Muscle layer of colon (tissue), 2 donors: ENCODE data around the gene SYNGR4.
"Not testable (repeated sequence)": the region's sequence is repeated elsewhere in the genome, so short reads cannot be mapped to it uniquely, and the experiment has no call there.

Experiments used
- H3K27ac ChIP-seq: one replicate; pipeline ENCODE4 v1.7.0; 2013; ENCODE audit warnings: low read depth, mild to moderate bottlenecking, low read length, moderate library complexity
- H3K27me3 ChIP-seq, 2 donors: one replicate each; pipeline ENCODE4 v1.7.0; 2013; ENCODE audit warnings: low read length in 2 of 2, mild to moderate bottlenecking in 2 of 2; ENCODE audit not compliant: insufficient read depth in 2 of 2, control insufficient read depth in 1 of 2
- H3K36me3 ChIP-seq: one replicate; pipeline ENCODE4 v1.7.0; 2013; ENCODE audit warnings: mild to moderate bottlenecking, low read length; ENCODE audit not compliant: insufficient read depth
- H3K4me1 ChIP-seq: one replicate; pipeline ENCODE4 v1.7.0; 2013; ENCODE audit warnings: mild to moderate bottlenecking, low read length; ENCODE audit not compliant: insufficient read depth
- H3K4me3 ChIP-seq, 2 donors: one replicate each; pipeline ENCODE4 v1.7.0; 2013; ENCODE audit warnings: low read length in 2 of 2, low read depth in 1 of 2, mild to moderate bottlenecking in 1 of 2, moderate library complexity in 1 of 2
- H3K9ac ChIP-seq: one replicate; pipeline ENCODE4 v1.7.0; 2013; ENCODE audit warnings: low read length
- H3K9me3 ChIP-seq: one replicate; pipeline ENCODE4 v1.7.0; 2013; ENCODE audit warnings: mild to moderate bottlenecking, low read length
- donor health status: abdominal sarcoma.
- donor health status: Adenocarcinoma of cecum.

SYNGR4 gene

GRCh38 chr19:48362716-48363499 is 1.3 kb upstream of the SYNGR4 start:
- peak overlapping the region; percentile 72 for H3K9ac ChIP-seq
- peaks cover 11% of the 10 kb centered on the region for H3K4me1 ChIP-seq
- no peaks in the 10 kb centered on the region for H3K27me3 ChIP-seq
- H3K36me3 ChIP-seq, result no peaks in the 10 kb centered on the region
- H3K27ac ChIP-seq, result peak overlapping the region; percentile 100
- H3K9me3 ChIP-seq, result no peaks in the 10 kb centered on the region
- H3K4me3 ChIP-seq, result peak overlapping the region; percentile 80 to 89

- peak overlapping the region; percentile 80 to 89 for H3K4me3 ChIP-seq
- H3K27ac ChIP-seq, result peak overlapping the region; percentile 100
- H3K4me1 ChIP-seq, result peaks cover 11% of the 10 kb centered on the region
- H3K36me3 ChIP-seq, result no peaks in the 10 kb centered on the region
- peak overlapping the region; percentile 72 for H3K9ac ChIP-seq
- no peaks in the 10 kb centered on the region for H3K9me3 ChIP-seq
- H3K27me3 ChIP-seq, result no peaks in the 10 kb centered on the region
Measured at GRCh38 chr19:48363500-48363809, 712 bp upstream of the SYNGR4 start.

DNA sequence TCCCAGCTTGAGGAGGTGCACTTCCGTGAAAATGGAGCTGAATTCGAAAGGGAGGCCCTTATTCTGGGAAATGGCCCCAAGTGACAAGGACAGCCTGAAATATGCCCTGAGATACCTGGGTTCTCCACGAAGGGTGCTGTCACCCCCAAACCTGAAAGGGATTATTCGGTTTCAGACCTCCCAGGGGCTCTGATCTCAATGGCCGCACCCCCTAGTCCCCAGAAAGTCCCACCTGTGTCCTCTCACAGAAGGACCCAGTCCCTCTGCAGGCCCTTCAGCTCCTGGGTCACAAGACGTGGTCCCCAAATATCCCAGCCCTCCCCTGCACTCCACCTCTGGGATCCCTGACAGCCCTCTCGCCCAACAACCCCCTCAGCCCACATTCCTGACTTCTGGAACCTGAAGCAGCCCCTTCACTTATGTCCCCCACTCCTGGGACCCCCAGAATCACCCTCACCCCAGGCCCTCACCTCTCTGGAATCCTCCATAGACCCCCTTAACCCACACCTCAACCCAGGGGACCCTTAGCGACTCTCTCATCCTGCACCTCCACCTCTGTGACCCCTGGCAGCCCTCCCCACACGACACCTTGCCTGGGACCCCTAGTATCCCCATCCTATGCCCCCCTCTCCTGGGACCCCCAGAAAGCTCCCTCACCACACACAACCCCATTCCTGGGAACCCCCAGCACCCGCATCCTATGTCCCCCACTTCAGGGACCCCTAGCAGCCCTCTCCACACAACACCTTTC is 606 bp downstream of the SYNGR4 start:
- peak overlapping the region in 1 of 2 donors; percentile 56 for H3K4me3 ChIP-seq
- no peaks in the 10 kb centered on the region for H3K36me3 ChIP-seq
- H3K4me1 ChIP-seq, result peaks cover 11% of the 10 kb centered on the region
- no peaks in the 10 kb centered on the region for H3K9me3 ChIP-seq
- no peaks in the 10 kb centered on the region for H3K27me3 ChIP-seq
- H3K27ac ChIP-seq, result no peak overlapping the region
- H3K9ac ChIP-seq, result no peak overlapping the region

DNA sequence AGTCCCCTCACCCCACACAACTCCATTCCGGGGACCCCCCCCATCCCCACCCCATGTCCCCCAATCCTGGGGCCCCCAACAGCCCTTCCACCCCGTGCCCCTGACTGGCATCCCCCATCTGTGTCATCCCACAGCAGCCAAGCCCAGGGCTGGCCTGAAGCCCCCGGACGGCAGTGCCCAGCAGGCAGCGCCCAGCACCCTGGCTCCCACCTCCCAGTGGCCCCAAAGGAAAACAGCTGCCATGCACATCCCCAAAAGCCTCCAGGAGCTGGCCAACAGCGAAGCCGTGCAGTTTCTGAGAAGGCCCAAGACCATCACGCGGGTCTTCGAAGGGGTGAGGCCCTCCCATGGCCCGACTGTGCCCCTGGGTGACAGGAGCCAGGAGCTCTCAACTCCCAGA is 1.4 kb downstream of the SYNGR4 start:
- no peaks in the 10 kb centered on the region for H3K9me3 ChIP-seq
- H3K27ac ChIP-seq, result no peak overlapping the region
- H3K4me1 ChIP-seq, result peaks cover 11% of the 10 kb centered on the region
- H3K27me3 ChIP-seq, result no peaks in the 10 kb centered on the region
- no peak overlapping the region for H3K4me3 ChIP-seq
- no peaks in the 10 kb centered on the region for H3K36me3 ChIP-seq
- H3K9ac ChIP-seq, result no peak overlapping the region

GRCh38 chr19:48367855-48368254 is 3.7 kb downstream of the SYNGR4 start:
- H3K27me3 ChIP-seq, result no peaks in the 10 kb centered on the region
- H3K9ac ChIP-seq, result no peak overlapping the region
- peaks cover 7% of the 10 kb centered on the region for H3K4me1 ChIP-seq
- no peaks in the 10 kb centered on the region for H3K36me3 ChIP-seq
- no peak overlapping the region for H3K4me3 ChIP-seq
- H3K9me3 ChIP-seq, result no peaks in the 10 kb centered on the region
- H3K27ac ChIP-seq, result no peak overlapping the region

DNA sequence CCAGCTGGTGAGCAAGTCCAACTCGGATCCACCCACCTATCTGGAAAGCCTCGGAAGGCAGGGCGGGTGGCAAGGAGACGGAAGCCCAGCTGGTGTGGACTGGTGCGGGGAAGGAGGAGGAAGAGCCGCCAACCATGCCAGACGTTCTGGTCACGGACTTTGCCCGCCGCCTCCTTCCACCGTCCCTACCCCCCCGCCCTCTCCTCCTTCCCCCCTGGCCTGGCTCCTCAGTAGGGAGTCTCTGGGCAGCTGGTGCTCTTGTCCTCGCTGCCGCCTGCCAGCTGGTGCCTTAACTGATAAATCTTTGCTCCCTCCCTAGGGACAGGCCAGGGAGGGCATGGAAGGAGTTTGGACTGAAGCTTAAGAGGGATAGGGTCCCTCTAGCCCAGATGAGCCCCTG is 4.8 kb downstream of the SYNGR4 start:
- Histone ChIP-seq H3K27ac (no peak overlapping the region), H3K27me3 (no peaks in the 10 kb centered on the region), H3K4me3 (no peak overlapping the region), H3K36me3 (no peaks in the 10 kb centered on the region), H3K9me3 (no peaks in the 10 kb centered on the region), H3K4me1 (peaks cover 6% of the 10 kb centered on the region), H3K9ac (no peak overlapping the region)

DNA sequence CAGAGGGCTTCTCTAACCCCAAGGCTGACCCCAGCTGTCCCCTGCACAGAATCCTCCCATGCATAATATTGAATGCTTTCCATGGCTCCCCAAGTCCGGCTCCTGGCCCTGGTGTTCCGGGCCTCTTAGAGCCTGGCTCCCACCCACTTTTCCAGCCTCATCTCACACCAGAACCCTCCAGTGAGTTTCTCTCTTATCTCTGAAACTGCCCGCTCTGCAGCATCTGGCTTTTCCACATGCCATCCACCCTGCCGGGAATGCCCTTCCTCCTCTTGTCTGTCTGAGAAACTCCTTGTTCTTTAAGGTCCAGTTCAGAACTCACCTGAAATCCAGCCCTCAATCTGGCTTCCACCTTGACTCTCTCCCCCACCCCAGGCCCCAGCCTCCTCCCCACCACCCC is 6.8 kb downstream of the SYNGR4 start:
- Histone ChIP-seq H3K9ac (no peak overlapping the region), H3K4me1 (no peaks in the 10 kb centered on the region), H3K27me3 (no peaks in the 10 kb centered on the region), H3K27ac (no peak overlapping the region), H3K4me3 (no peak overlapping the region), H3K36me3 (no peaks in the 10 kb centered on the region), H3K9me3 (no peaks in the 10 kb centered on the region)

DNA sequence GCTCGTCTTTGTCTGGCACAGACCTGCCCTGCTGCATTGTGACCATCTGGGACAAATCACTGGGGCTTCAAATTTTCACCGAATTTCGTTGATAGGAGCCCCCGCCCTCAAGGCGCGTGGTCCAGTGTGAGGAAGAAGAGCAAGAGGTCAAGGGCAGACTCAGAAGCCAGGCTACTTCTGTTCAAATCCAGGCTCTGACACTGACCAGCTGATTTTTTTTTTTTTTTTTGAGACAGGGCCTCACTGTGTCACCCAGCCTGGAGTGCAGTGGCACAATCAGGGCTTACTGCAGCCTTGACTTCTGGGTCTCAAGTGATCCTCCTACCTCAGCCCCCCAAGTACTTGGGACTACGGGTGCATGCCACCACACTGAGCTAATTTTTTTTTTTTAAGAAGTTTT is 7.2 kb downstream of the SYNGR4 start:
- H3K27ac ChIP-seq, result no peak overlapping the region
- H3K36me3 ChIP-seq, result no peaks in the 10 kb centered on the region
- no peaks in the 10 kb centered on the region for H3K4me1 ChIP-seq
- H3K27me3 ChIP-seq, result no peaks in the 10 kb centered on the region
- no peaks in the 10 kb centered on the region for H3K9me3 ChIP-seq
- no peak overlapping the region for H3K9ac ChIP-seq
- H3K4me3 ChIP-seq, result no peak overlapping the region

GRCh38 chr19:48371771-48372170 is 7.6 kb downstream of the SYNGR4 start:
- not testable (repeated sequence) for H3K36me3 ChIP-seq, H3K27ac ChIP-seq, H3K4me1 ChIP-seq, H3K27me3 ChIP-seq, H3K9ac ChIP-seq, H3K4me3 ChIP-seq, H3K9me3 ChIP-seq

DNA sequence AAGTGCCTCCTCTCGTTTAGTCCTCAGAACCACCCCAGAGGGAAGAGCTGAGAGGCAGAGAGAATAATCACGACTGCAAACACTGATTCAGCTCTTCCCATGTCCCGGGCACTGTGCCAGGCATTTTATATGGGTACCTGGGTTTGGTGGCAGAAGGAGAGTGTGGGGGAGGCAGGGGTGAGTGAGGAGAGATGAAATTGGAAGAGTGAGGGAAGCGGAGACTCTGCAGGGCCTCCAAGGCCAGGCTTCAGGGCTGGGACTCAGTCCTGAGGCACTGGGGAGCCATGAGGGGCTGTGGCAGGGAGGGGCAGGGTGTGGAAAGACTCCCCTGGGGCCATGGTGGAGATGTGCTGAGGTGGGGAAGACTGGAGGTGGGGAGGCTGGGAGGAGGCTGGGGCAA is 8.7 kb downstream of the SYNGR4 start:
- Histone ChIP-seq H3K27ac (no peak overlapping the region), H3K4me1 (no peaks in the 10 kb centered on the region), H3K27me3 (no peaks in the 10 kb centered on the region), H3K4me3 (no peak overlapping the region), H3K9ac (no peak overlapping the region), H3K9me3 (no peaks in the 10 kb centered on the region), H3K36me3 (no peaks in the 10 kb centered on the region)

GRCh38 chr19:48373567-48373966 is 9.4 kb downstream of the SYNGR4 start:
- no peak overlapping the region for H3K27ac ChIP-seq
- H3K9ac ChIP-seq, result no peak overlapping the region
- no peaks in the 10 kb centered on the region for H3K9me3 ChIP-seq
- no peak overlapping the region for H3K4me3 ChIP-seq
- no peaks in the 10 kb centered on the region for H3K27me3 ChIP-seq
- no peaks in the 10 kb centered on the region for H3K4me1 ChIP-seq
- H3K36me3 ChIP-seq, result no peaks in the 10 kb centered on the region

GRCh38 chr19:48378194-48378570 is 14.0 kb downstream of the SYNGR4 start:
- H3K36me3 ChIP-seq, result no peaks in the 10 kb centered on the region
- H3K27me3 ChIP-seq, result no peaks in the 10 kb centered on the region
- no peak overlapping the region for H3K4me3 ChIP-seq
- no peak overlapping the region for H3K9ac ChIP-seq
- H3K9me3 ChIP-seq, result no peaks in the 10 kb centered on the region
- H3K27ac ChIP-seq, result no peak overlapping the region
- H3K4me1 ChIP-seq, result no peaks in the 10 kb centered on the region
